A549 (cell line): ENCODE measurements around the gene BCAS3. TPM values are rescaled to one million over a fixed set of nuclear protein-coding genes. Genes with fewer than 3 reads are reported as not detected.
A peak's percentile ranks its signal among the peaks of the same experiment; 100 is the strongest.

ENCODE experiments used
- ATAC-seq, 2 experiments: fragments of 200-7000 bp in 1 of 2; fragments of >200 bp in 1 of 2; cut with Nextera tagmentation in 1 of 2; cut with Tn5 transposase in 1 of 2; 3 replicates each; pipeline versions ENCODE4 v1.8.0 to v1.9.1; 2018 to 2020; ENCODE audit warnings: mild to moderate bottlenecking in 1 of 2, moderate library complexity in 1 of 2
- CTCF ChIA-PET: fragments of 300-600 bp; sonication (Branson Sonifier 250); formaldehyde crosslinking; extraction: SDS; loops from one replicate; lab custom pipeline; 2021; ENCODE audit warnings: antibody characterized with exemption, inconsistent platforms; lab: Yijun Ruan, JAX
- POLR2A ChIA-PET: fragments of 350-600 bp; formaldehyde crosslinking; extraction: SDS; loops from one replicate; lab custom pipeline; 2021; ENCODE audit warnings: antibody characterized with exemption, inconsistent platforms; lab: Yijun Ruan, JAX
- DNase-seq, 2 experiments: peaks; one replicate each; pipeline versions ENCODE4 v3.0.0 to v3.0.0-alpha.2; 2011 to 2016; ENCODE audit warnings: low read depth in 1 of 2, low spot score in 1 of 2
- FAIRE-seq: peaks from 2 replicates; lab custom pipeline; 2011; peaks lifted over from hg19 to GRCh38; lab: Jason Lieb, UNC
- H3K27ac ChIP-seq, 2 experiments: fragments of >200 bp; sonication (Bioruptor Twin); formaldehyde crosslinking; 3 replicates each; pipeline ENCODE4 v1.5.1; 2016 to 2017
- H3K4me1 ChIP-seq: fragments of >200 bp; sonication (Bioruptor Twin); formaldehyde crosslinking; 3 replicates; pipeline ENCODE4 v1.6.1; 2016
- H3K4me2 ChIP-seq: fragments of >200 bp; sonication (Bioruptor Twin); formaldehyde crosslinking; 3 replicates; pipeline ENCODE4 v1.6.1; 2016
- H3K4me3 ChIP-seq: fragments of >200 bp; sonication (Bioruptor Twin); formaldehyde crosslinking; 3 replicates; pipeline ENCODE4 v1.5.1; 2016
- H3K9me3 ChIP-seq: fragments of >200 bp; sonication (Bioruptor Twin); formaldehyde crosslinking; 3 replicates; pipeline ENCODE4 v1.6.1; 2016
- E2F6 ChIP-seq: IDR thresholded peaks from 2 replicates; pipeline ENCODE4 v1.6.1; 2012; ENCODE audit warnings: low read depth, borderline replicate concordance
- EHF ChIP-seq: fragments of 250-450 bp; sonication (Bioruptor Pico); IDR thresholded peaks from 2 replicates; pipeline ENCODE4 v1.5.0; 2020; ENCODE audit warnings: mild to moderate bottlenecking
- FOSL2 ChIP-seq, 2 experiments: fragments of 450-650 bp in 1 of 2; fragments of >200 bp in 1 of 2; sonication (Bioruptor Twin) in 1 of 2; formaldehyde crosslinking; IDR thresholded peaks; 2 replicates each; pipeline versions ENCODE4 v1.5.0 to v1.6.1; 2016 to 2020; ENCODE audit warnings: mild to moderate bottlenecking in 1 of 2, moderate library complexity in 1 of 2
- FOXS1 ChIP-seq: fragments of 250-450 bp; sonication (Bioruptor Pico); IDR thresholded peaks from 2 replicates; pipeline ENCODE4 v1.5.0; 2020; ENCODE audit warnings: mild to moderate bottlenecking, moderate library complexity
- GATA3 ChIP-seq: IDR thresholded peaks from 2 replicates; pipeline ENCODE4 v1.6.1; 2012; ENCODE audit warnings: borderline replicate concordance
- HES2 ChIP-seq: fragments of >200 bp; sonication (Bioruptor Twin); formaldehyde crosslinking; IDR thresholded peaks from 2 replicates; pipeline ENCODE4 v1.6.1; 2016
- HMGXB4 ChIP-seq: fragments of 250-450 bp; sonication (Bioruptor Pico); IDR thresholded peaks from 2 replicates; pipeline ENCODE4 v1.5.0; 2021; ENCODE audit warnings: mild to moderate bottlenecking, moderate library complexity, borderline replicate concordance
- HOXB5 ChIP-seq: fragments of 250-450 bp; sonication (Bioruptor Pico); IDR thresholded peaks from 2 replicates; pipeline ENCODE4 v1.5.0; 2020; ENCODE audit warnings: mild to moderate bottlenecking, moderate library complexity
- JUN ChIP-seq, 2 experiments: fragments of >200 bp; sonication (Bioruptor Twin); formaldehyde crosslinking; IDR thresholded peaks; 2 replicates in 1 of 2; 3 replicates in 1 of 2; pipeline ENCODE4 v1.6.1; 2016 to 2017
- MAX ChIP-seq: IDR thresholded peaks from 2 replicates; pipeline ENCODE4 v1.6.1; 2012
- RAD21 ChIP-seq, 2 experiments: fragments of >200 bp in 1 of 2; sonication (Bioruptor Twin) in 1 of 2; formaldehyde crosslinking in 1 of 2; IDR thresholded peaks in 1 of 2; conservative IDR thresholded peaks in 1 of 2; 2 replicates in 1 of 2; 3 replicates in 1 of 2; pipeline ENCODE4 v1.6.1; 2012 to 2018; ENCODE audit warnings: inconsistent platforms in 1 of 2
- REST ChIP-seq: fragments of 200-600 bp; sonication (generic); IDR thresholded peaks from 2 replicates; pipeline ENCODE4 v1.6.1; 2016; ENCODE audit warnings: antibody characterized with exemption, mild to moderate bottlenecking, moderate library complexity
- TP53 ChIP-seq: fragments of 250-450 bp; sonication (Bioruptor Pico); IDR thresholded peaks from 2 replicates; pipeline ENCODE4 v1.5.0; 2021; ENCODE audit warnings: mild to moderate bottlenecking, moderate library complexity
- USF2 ChIP-seq: fragments of 450-650 bp; IDR thresholded peaks from 2 replicates; pipeline ENCODE4 v1.6.1; 2014; ENCODE audit warnings: antibody characterized with exemption
- WGBS: methylation state at CpG from one replicate; pipeline ENCODE4 v1.1.6; 2017; ENCODE audit errors: missing lambda C conversion rate; 5-methylcytosine and 5-hydroxymethylcytosine counted together
- polyA plus RNA-seq, 4 experiments: library from polyadenylated mRNA; depleted of rRNA in 3 of 4; stranded (reverse); fragments of >200 nt; fragmentation: RNase III in 1 of 4; extraction: RNeasy Plus Mini Kit Qiagen cat#74134 plus additional on column Dnase treatment in 1 of 4; gene quantifications; 2 replicates in 3 of 4; 3 replicates in 1 of 4; pipeline ENCODE4 v1.2.3, GENCODE V29; 2011 to 2017

BCAS3 gene
- polyA plus RNA-seq, 2 of the 4 experiments (the other 2 are of a cell fraction) = 14.7 to 43.4 TPM

GRCh38 chr17:61323909-61324868 is 646.5 kb downstream of the BCAS3 start:
- WGBS = 40% methylated on average over 12 of the region's 12 CpGs
- ATAC-seq (peak; percentile 57 to 79; a peak in 4 of 6 replicates), FAIRE-seq (no peak), DNase-seq (peak in 1 of 2 experiments; percentile 55)
- POLR2A ChIA-PET = interaction anchor here (0.8 kb wide), 1 partner anchor 9 kb away, joined by 3 read pairs; no protein-coding TSS in a partner anchor
- peaks cover 29% of the 10 kb centered on the region for H3K4me1 ChIP-seq
- no peak overlapping the region for H3K4me3 ChIP-seq
- H3K27ac ChIP-seq = peak overlapping the region in 1 of 2 experiments; percentile 56; a peak in 3 of 6 replicates
- H3K9me3 ChIP-seq = no peaks in the 10 kb centered on the region
- peak overlapping the region; percentile 29 for H3K4me2 ChIP-seq
- CTCF ChIA-PET = interaction anchor here (0.9 to 2.5 kb wide), 9 partner anchors 9 to 603 kb away, joined by 3 to 9 read pairs (median 4); no protein-coding TSS in a partner anchor
- TF ChIP-seq FOXS1 (CRISPR knock-in tag) (0 out of 2 replicates have a peak, but pooled peaks have one; percentile 59), TP53 (no peak), REST (peak; percentile 44; the same call in 1 of the 2 replicates), E2F6 (peak; percentile 36; the same call in 1 of the 2 replicates), FOSL2 (IDR thresholded peaks at IDR 0.05) (no peak), FOSL2 (CRISPR knock-in tag; IDR thresholded peaks at IDR 0.05) (peak; percentile 56), HES2 (no peak), MAX (peak; percentile 20; the same call in 1 of the 2 replicates)

- H3K4me3 ChIP-seq = no peak overlapping the region
- no peak for FAIRE-seq
- no peak for ATAC-seq
- TF ChIP-seq HOXB5 (CRISPR knock-in tag) (no peak), GATA3 (no peak), E2F6 (no peak), TP53 (no peak)
- ChIA-PET CTCF (interaction anchor here (0.9 to 2.5 kb wide), 5 partner anchors 11 to 287 kb away, joined by 3 to 9 read pairs (median 4); no protein-coding TSS in a partner anchor), POLR2A (no interaction called here)
- DNase-seq = no peak
- peaks cover 29% of the 10 kb centered on the region for H3K4me1 ChIP-seq
- no peaks in the 10 kb centered on the region for H3K9me3 ChIP-seq
- H3K4me2 ChIP-seq = peak overlapping the region; percentile 29; the same call in 2 of the 3 replicates
- H3K27ac ChIP-seq = peak overlapping the region in 1 of 2 experiments; percentile 56; a peak in 3 of 6 replicates
- WGBS = 95% methylated on average over 5 of the region's 5 CpGs
These were observed 647.3 kb downstream of the BCAS3 start for GRCh38 chr17:61324950-61325349.

GRCh38 chr17:61325382-61326073 is 647.9 kb downstream of the BCAS3 start:
- WGBS = 39% methylated on average over 6 of the region's 6 CpGs
- CTCF ChIA-PET = interaction anchor here (1.1 to 1.6 kb wide), 3 partner anchors 9 to 64 kb away, joined by 3 to 4 read pairs (median 3); no protein-coding TSS in a partner anchor
- peak overlapping the region in 1 of 2 experiments; percentile 56; a peak in 3 of 6 replicates for H3K27ac ChIP-seq
- POLR2A ChIA-PET = no interaction called here
- DNase-seq (no peak), ATAC-seq (peak in 1 of 2 experiments; percentile 16; a peak in 3 of 6 replicates), FAIRE-seq (no peak)
- H3K9me3 ChIP-seq = no peaks in the 10 kb centered on the region
- H3K4me2 ChIP-seq = peak overlapping the region; percentile 29; the same call in 2 of the 3 replicates
- no peak overlapping the region for H3K4me3 ChIP-seq
- H3K4me1 ChIP-seq = peaks cover 29% of the 10 kb centered on the region
- TF ChIP-seq JUN (IDR thresholded peaks at IDR 0.05) (no peak), HES2 (no peak), MAX (no peak), USF2 (no peak), EHF (CRISPR knock-in tag) (no peak), RAD21 (conservative IDR thresholded peaks at IDR 0.05 in 1 of 2, IDR thresholded peaks at IDR 0.05 in 1 of 2) (no peak), HMGXB4 (CRISPR knock-in tag) (no peak), GATA3 (no peak)
